ENCODE measurements around the gene JARID2. TPM values are rescaled to one million over a fixed set of nuclear protein-coding genes. Genes with fewer than 3 reads are reported as not detected.

JARID2 gene
- total and polyA plus RNA-seq, 10 of the 15 experiments (the other 5 are each of a cell fraction or from before 2014, with no cell fraction given): 4.2 to 21.6 (median 11.7) TPM

DNA sequence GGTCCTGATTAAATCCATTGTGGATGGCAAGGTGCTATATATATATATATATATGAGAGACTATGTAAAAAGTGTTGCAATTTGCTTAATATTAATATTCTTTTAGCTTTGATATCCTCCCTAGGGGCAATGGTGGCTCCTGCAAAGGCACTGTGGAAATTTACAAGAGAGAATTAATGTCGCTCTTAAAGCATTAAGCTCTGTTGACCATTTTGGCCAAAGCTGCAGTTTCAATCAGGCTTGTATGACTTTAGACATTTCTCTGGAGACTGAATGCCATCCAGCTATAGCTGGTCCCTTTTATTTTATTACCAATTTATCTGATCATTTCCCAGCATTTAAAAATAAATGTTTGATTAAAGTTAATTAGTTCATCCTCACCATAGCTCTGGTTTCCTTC lies 155.3 kb downstream of the JARID2 start (continued):
- TF ChIP-seq, protein P1, sequence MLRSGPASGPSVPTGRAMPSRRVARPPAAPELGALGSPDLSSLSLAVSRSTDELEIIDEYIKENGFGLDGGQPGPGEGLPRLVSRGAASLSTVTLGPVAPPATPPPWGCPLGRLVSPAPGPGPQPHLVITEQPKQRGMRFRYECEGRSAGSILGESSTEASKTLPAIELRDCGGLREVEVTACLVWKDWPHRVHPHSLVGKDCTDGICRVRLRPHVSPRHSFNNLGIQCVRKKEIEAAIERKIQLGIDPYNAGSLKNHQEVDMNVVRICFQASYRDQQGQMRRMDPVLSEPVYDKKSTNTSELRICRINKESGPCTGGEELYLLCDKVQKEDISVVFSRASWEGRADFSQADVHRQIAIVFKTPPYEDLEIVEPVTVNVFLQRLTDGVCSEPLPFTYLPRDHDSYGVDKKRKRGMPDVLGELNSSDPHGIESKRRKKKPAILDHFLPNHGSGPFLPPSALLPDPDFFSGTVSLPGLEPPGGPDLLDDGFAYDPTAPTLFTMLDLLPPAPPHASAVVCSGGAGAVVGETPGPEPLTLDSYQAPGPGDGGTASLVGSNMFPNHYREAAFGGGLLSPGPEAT (IDR thresholded peaks at IDR 0.05; ENCODE audit: low read depth): no peak
- TF ChIP-seq ETV6 (conservative IDR thresholded peaks at IDR 0.05 in 1 of 2, IDR thresholded peaks at IDR 0.05 in 1 of 2; ENCODE audit: borderline replicate concordance in 1 of 2, low read depth in 1 of 2) (no peak), ZZZ3 (IDR thresholded peaks at IDR 0.05; ENCODE audit: control insufficient read depth, insufficient read length, low read depth) (no peak), RAD21 (IDR thresholded peaks at IDR 0.05; ENCODE audit: insufficient read depth, low read depth, low read length) (no peak), SREBF2 (IDR thresholded peaks at IDR 0.05; ENCODE audit: low read length) (no peak), SIN3A (IDR thresholded peaks at IDR 0.05; ENCODE audit: low read depth, low read length) (no peak), NFIC (IDR thresholded peaks at IDR 0.05; ENCODE audit: low read depth, low read length) (no peak), GATAD2B (conservative IDR thresholded peaks at IDR 0.05; ENCODE audit: low read depth) (no peak), EED (IDR thresholded peaks at IDR 0.05; ENCODE audit: low read depth) (no peak), RUNX3 (IDR thresholded peaks at IDR 0.05; ENCODE audit: low read length) (no peak), MTA3 (IDR thresholded peaks at IDR 0.05; ENCODE audit: borderline replicate concordance, low read length) (no peak)

DNA sequence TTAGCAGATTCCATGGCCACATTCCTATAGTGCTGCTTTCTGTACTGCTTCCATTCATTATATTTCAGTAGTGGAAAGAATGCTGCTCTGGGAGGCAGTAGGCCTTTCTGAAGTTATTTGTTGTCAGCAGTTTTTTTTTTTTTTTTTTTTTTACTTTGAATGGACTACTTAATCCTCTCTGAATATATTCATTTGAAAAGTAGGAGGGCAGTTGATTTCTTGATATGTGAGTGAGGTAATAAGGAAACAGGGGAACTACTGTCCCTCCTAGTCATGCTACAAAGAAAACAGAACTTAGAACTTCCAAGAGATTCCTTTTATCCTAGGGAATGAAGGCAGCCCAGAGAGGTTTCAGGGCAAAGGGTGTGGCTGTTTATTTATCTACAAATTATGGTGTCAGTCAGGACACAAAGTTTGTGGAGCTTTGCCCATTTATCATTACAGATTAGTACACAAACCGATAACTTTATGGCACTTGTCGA lies 155.9 kb downstream of the JARID2 start:
- DNase-seq (ENCODE audit: low read depth, low spot score) (no peak), FAIRE-seq (no peak), ATAC-seq (no peak)
- RAD21 ChIA-PET (ENCODE audit: unreplicated experiment): interaction anchor here (0.6 to 3.2 kb wide), 6 partner anchors 10 to 80 kb away, joined by 3 to 17 read pairs (median 5); no protein-coding TSS in a partner anchor
- no TSS peak for BruUV-seq (replicated peaks)
- no peaks in the 10 kb centered on the region for H3K27me3 ChIP-seq (replicated peaks in 1 of 2; ENCODE audit: control insufficient read depth in 2 of 2, insufficient read depth in 2 of 2, low read length in 1 of 2)
- POLR2A ChIA-PET: interaction anchor here (2.3 kb wide), 1 partner anchor 20 kb away, joined by 12 read pairs; no protein-coding TSS in a partner anchor
- H3K79me2 ChIP-seq (ENCODE audit: control insufficient read depth, insufficient read depth, low read length): peaks cover 92% of the 10 kb centered on the region
- peaks cover 23% of the 10 kb centered on the region for H3K4me1 ChIP-seq (ENCODE audit: control insufficient read depth, insufficient read depth, low read length)
- H3K36me3 ChIP-seq (ENCODE audit: control insufficient read depth in 2 of 2, insufficient read depth in 2 of 2, low read length in 1 of 2): no peaks in the 10 kb centered on the region
- in situ Hi-C loops (cut with MboI): no loop called here
- H3K27ac ChIP-seq (ENCODE audit: control insufficient read depth, insufficient read depth): no peak overlapping the region
- 98% methylated on average over 2 of the region's 2 CpGs for WGBS (ENCODE audit: insufficient coverage, insufficient replicate concordance, low lambda C conversion rate, missing lambda C conversion rate)
- H3K4me2 ChIP-seq (ENCODE audit: control insufficient read depth, insufficient read depth): no peak overlapping the region
- no peak overlapping the region for H3K4me3 ChIP-seq
- SMC1A ChIA-PET (ENCODE audit: uncharacterized antibody, unreplicated experiment): interaction anchor here (0.6 to 7.4 kb wide), 12 partner anchors 9 to 137 kb away, joined by 3 to 111 read pairs (median 6); no protein-coding TSS in a partner anchor
- no peaks in the 10 kb centered on the region for H3K9me3 ChIP-seq (replicated peaks; ENCODE audit: control insufficient read depth, insufficient read depth, low read length)
- no peak overlapping the region for H3K9ac ChIP-seq (ENCODE audit: control insufficient read depth, insufficient read depth, low read length)
- intact Hi-C loops (cut with micrococcal nuclease; ENCODE audit: unreplicated experiment): no loop called here
- H2AFZ ChIP-seq (ENCODE audit: control insufficient read depth, low read depth, low read length): no peak overlapping the region
- CTCF ChIA-PET: interaction anchor here (0.8 to 2.4 kb wide), 8 partner anchors 9 to 114 kb away, joined by 3 to 9 read pairs (median 4); no protein-coding TSS in a partner anchor
- H4K20me1 ChIP-seq (ENCODE audit: control insufficient read depth, insufficient read depth): 0 out of 2 replicates have a peak, but pooled peaks cover 3% of the 10 kb centered on the region
- TF ChIP-seq RAD21 (IDR thresholded peaks at IDR 0.05; ENCODE audit: insufficient read depth, low read depth, low read length) (no peak), SMARCA5 (IDR thresholded peaks at IDR 0.05) (no peak), RUNX3 (IDR thresholded peaks at IDR 0.05; ENCODE audit: low read length) (no peak), TCF3 (IDR thresholded peaks at IDR 0.05; ENCODE audit: borderline replicate concordance, insufficient read depth, low read depth, low read length) (no peak), TCF7 (IDR thresholded peaks at IDR 0.05; ENCODE audit: borderline replicate concordance) (no peak), POLR2AphosphoS2 (IDR thresholded peaks at IDR 0.05; ENCODE audit: low read depth, low read length) (no peak), MTA2 (IDR thresholded peaks at IDR 0.05; ENCODE audit: low read depth) (no peak), JUNB (IDR thresholded peaks at IDR 0.05) (no peak), SREBF2 (IDR thresholded peaks at IDR 0.05; ENCODE audit: low read length) (no peak), NR2C1 (IDR thresholded peaks at IDR 0.05) (no peak)
- TF ChIP-seq, protein P2, sequence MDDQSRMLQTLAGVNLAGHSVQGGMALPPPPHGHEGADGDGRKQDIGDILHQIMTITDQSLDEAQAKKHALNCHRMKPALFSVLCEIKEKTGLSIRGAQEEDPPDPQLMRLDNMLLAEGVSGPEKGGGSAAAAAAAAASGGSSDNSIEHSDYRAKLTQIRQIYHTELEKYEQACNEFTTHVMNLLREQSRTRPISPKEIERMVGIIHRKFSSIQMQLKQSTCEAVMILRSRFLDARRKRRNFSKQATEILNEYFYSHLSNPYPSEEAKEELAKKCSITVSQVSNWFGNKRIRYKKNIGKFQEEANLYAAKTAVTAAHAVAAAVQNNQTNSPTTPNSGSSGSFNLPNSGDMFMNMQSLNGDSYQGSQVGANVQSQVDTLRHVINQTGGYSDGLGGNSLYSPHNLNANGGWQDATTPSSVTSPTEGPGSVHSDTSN (IDR thresholded peaks at IDR 0.05; ENCODE audit: insufficient replicate concordance, low read depth, low read length): no peak
- TF ChIP-seq, protein P3, sequence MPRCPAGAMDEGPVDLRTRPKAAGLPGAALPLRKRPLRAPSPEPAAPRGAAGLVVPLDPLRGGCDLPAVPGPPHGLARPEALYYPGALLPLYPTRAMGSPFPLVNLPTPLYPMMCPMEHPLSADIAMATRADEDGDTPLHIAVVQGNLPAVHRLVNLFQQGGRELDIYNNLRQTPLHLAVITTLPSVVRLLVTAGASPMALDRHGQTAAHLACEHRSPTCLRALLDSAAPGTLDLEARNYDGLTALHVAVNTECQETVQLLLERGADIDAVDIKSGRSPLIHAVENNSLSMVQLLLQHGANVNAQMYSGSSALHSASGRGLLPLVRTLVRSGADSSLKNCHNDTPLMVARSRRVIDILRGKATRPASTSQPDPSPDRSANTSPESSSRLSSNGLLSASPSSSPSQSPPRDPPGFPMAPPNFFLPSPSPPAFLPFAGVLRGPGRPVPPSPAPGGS (IDR thresholded peaks at IDR 0.05; ENCODE audit: borderline replicate concordance, insufficient read depth, low read depth, low read length, poor library complexity, severe bottlenecking): no peak
